ENCODE measurements around the gene RPS8.
"Not testable (repeated sequence)": the region's sequence is repeated elsewhere in the genome, so short reads cannot be mapped to it uniquely, and the experiment has no call there.

RPS8 gene

DNA sequence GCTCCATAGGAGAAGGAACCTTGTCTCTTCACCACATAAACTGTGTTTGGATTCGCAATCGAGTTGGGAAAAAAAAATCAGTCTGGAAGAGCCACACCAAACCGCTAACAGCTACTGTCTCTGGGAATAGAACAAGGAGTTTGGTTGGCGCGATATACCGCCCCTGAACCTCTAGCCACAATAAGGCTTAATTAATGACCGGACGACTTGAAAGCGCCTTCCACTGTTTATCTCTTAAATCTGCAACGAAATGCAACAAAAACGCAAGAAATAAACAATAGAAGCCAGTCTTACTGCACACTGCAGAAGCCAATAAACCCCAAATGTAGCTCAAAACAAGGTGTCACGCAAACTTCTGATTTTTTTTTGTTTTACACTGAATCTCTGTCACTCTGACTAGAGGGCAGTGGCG lies 43.9 kb downstream of the RPS8 start:
- no peak for DNase-seq (ENCODE audit: extremely low read depth in 1 of 2, low read depth in 1 of 2)

DNA sequence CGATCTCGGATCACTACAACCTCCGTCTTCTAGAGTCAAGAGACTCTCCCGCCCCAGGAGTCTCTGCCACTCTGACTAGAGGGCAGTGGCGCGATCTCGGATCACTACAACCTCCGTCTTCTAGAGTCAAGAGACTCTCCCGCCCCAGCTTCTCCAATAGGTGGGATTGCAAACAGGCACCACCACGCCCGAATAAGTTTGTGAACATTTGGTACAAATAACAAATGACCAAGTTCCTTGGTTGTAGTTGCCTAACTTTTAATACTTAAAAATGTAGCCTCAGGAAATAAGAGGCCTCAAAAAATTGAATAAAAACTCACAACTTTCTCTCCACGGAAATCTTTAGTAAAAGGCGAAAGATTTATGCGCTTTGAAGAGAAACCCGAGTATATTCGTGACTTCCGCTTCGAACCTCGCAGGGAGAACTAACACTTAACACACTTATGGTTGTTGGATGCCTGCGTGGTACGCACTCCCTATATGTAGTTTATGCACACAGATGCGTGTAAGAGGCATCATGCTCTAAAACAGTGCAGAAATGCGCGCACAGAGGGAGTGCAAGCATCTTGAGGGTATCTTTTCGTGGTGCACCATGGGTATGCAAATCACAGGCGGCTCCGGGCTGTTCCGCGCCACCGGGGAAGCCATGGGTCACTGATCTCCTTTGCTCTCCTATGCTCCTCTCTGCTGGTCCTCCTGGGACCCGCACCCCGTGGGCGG lies 44.4 kb downstream of the RPS8 start:
- peak; percentile 65 to 91 for DNase-seq (ENCODE audit: extremely low read depth in 1 of 2, low read depth in 1 of 2)

DNA sequence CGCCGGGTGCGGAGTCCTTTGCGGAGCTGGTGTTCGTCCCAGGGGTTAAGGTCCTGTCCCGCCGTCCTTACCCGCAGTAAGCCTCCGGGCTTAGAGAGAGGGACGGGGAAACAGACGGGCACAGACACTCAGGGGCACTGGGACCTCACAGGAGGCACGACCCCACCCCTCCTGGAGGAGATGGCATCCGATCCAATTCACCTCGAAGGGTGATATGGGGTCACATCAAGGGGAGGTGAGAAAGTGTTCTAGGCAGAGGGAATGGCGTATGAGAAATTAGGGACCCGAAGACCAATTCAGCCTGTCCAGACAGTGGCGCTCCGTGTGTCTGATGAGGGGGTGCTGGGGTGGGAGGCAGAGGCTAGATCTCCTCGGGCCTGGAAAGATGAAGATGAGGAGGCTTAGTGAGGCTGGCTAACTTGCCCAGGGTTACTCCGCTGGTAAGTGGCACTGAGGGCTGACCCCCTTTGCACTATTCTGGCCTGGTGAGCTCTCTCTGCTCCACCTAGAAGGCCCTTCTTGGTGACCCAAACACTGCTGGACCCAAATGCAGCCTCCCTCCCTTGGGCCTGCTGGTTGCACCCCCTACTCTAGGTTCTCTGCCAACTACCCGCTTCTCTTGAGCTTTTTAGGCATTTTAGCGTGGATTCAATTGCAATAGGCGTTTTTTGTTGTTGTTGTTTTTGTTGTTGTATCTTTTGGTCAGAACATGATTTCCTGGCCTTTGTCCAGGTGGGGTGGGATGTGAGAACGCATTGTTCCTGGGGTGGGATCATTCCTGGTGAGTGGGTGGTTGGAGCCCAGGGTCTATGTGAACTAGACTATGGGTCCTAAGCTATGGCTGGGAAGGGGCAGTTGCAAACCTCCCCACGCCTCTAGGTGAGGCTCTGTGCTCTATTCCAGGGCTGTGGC lies 45.2 kb downstream of the RPS8 start:
- no peak for DNase-seq (ENCODE audit: extremely low read depth in 1 of 2, low read depth in 1 of 2)

DNA sequence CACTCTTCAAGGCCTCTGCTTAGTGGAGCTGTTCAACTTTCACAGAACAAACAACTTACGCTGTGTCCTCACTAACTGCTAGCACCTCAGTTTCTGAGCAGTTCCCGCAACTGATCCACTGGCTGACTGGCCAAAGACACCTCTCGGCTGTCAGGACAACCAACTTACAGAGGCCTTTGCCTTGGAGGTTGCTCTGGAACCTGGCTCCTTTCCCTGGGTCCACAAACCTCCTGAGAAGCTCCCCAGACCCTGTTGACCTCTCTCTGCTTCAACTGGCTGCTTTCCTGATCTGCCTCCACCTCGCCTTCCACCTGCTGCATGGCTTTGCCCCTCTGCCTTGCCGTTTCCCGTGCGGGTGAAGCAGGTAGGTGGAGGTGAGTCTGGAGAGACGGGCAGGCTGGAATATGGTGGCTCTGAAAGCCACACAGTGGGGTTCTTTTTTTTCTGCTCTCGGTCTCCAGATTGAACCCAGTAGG lies 45.9 kb downstream of the RPS8 start:
- DNase-seq (ENCODE audit: extremely low read depth in 1 of 2, low read depth in 1 of 2), result no peak

DNA sequence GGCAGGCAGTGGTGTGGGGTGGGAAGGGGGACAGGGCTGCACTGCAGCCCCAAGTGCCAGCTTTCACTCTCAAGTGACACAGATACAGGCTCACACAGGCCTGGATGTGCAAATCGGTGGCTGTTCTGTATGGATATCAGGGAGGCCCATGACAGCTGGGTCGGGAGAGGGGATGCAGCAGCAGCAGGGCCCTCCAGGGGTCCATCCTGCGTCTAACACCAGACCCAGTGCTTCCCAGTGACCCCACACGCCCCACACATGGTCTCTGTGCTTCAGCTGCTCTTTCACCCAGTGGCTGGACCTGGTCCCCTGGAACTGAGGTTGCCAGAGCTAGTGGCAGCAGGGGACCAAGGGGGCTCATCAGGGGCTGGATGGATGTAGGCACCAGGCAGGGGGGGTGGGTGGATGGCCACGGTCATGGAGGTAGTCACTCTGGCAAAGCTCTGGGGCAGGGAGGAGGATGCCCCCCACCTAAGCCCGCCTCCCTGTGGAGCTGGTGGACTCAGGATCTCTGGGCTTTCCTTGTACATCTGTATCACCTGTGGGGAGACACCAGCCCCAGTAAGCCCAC lies 46.9 kb downstream of the RPS8 start:
- DNase-seq (ENCODE audit: extremely low read depth in 1 of 2, low read depth in 1 of 2), result no peak

DNA sequence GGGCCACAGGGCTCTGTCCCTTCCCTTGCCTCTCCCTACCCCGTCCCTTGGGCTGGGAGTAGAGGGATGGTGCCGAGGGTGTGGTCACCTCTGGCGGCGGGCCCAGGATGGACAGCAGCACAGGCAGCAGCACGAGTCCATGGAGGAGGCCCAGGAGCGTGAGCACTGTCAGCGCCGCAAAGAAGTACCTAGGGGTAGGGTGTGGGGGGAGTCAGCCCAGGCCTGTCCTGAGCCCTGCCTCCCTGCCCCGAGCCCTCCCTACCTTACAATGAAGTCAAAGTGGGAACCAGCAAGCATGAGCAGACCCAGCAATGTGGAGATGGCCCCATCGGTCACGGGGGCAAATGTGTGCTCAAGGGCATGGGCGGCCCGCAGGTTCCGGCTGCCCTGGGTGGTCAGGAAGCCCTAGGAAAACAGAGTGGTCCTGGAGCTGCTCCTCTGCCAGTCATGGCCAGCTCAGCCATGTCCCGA lies 47.7 kb downstream of the RPS8 start:
- DNase-seq (ENCODE audit: extremely low read depth in 1 of 2, low read depth in 1 of 2), result no peak

DNA sequence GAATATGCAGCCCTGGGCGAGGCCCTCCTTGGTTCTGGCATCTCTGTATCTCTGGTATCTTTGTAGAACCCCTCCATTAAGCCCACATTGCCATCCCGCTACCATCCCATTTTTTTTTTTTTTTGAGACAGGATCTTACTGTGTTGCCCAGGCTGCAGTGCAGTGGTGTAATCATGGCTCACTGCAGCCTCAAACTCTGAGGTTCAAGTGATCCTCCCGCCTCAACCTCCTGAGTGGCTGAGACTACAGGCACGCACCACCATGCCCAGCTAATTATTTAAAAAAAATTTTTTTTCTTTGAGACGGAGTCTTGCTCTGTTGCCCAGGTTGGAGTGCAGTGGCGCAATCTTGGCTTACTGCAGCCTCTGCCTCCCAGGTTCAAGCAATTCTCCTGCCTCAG lies 49.1 kb downstream of the RPS8 start:
- DNase-seq (ENCODE audit: extremely low read depth in 1 of 2, low read depth in 1 of 2), result not testable (repeated sequence)

DNA sequence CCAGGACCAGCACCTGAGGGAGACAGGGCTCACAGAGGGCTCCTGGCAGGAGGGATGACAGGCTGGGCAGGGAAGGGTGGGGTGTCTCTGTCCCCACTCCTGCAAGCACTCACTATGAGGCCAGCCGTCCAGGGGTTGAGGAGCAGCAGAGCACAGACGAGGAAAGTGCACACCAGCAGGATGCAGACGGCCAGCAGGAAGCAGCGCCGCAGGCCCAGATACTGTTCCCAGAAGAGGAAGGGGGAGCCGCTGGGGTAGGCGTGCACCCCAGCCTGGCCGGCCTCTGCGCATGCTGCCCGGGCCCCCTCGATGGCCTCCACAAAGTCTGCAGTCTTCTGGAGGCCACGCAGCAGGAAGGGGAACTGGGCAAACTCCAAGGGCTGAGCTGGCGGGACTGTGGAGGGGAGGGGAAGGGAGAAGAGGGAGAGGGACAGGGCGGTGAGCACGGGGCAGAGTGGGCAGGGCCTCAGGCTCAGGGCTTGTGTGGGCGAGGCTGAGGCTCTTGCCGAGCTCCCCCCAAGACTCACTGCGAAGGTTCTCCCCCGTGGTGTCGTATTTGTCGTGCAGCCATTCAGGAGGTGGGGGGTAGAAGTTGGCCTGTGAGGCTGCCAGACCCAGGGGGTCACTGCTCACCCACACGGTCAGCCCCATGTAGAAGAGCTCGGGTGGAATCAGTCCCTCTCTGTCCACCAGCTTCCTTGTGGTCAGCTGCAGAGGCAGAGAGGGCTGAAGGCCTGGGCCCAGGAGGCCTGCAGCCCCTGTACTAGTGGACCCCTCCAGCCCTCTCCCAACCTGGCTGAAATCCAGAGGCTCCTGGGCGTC lies 51.2 kb downstream of the RPS8 start:
- DNase-seq (ENCODE audit: extremely low read depth in 1 of 2, low read depth in 1 of 2), result no peak

DNA sequence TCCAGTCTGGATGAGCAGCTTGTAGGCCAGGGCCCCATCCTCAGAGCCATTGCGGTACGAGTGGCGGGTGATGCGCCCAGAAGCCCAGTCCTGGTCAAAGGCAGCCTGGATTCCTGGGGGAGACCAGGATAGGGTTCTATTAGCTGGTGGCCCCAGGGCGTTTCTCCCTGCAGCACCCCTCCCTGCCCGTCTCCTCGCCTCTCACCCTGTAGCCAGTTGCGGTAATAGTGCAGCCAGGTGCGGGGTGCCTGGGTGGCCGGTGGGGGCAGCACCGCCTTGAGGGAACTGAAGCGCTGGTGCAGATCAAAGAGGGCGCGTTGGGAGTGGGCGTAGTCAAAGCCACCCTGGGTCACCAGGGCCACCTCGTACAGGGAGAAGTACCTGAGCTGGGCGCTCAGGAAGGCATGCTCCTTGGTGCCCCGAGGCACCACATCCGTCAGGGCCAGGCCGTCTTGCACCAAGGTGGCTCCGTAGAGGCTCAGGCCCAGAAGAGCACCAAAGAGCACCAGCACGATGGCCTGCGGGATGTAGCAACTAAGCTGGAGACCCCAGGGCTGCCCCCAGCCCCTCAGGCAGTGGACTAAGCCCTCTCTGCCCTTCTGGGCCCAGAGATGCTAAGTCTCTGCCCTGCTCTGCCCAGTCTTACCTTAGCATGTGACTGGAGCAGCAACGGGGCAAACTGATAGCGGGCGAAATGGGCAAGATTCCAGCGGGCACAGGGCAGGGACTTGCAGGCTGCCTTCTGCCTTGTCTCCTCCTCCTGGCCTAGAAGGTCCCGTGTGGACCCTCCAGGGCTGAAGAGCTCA lies 52.1 kb downstream of the RPS8 start:
- no peak for DNase-seq (ENCODE audit: extremely low read depth in 1 of 2, low read depth in 1 of 2)

DNA sequence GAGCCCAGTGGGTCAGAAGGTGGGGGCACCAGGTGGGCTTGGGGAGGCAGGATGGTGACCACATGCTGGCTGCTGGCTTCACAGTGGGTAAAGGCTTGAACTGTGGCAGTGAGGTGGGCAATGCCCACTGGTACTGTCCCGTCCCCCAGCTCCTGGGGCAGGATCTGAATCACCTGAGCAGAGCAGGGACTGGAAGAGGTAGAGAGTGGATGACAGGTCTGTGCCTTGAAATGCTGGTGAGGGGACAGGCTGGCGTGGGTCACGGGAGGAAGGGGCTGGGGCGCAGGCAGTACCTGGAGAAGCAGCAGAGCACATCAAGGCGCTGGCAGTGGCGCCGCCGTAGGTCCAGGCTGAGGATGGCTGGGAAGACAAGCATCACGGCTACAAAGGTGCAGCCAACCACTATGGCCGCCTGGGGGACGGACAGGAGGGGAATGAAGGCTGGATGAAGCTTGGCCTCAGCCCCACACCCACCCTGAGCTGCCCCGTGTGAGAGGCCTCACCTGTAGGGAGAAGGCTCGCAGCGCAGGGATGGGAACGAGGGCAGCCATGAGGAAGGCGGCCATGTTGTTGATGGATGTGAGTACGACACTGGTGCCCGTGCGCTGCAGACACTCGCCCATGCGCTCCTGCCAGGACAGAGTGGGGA lies 52.8 kb downstream of the RPS8 start:
- DNase-seq (ENCODE audit: extremely low read depth in 1 of 2, low read depth in 1 of 2), result no peak

Data from stimulated activated CD8-positive, alpha-beta memory T cell treated with anti-CD3 and anti-CD28 coated beads, Interleukin-7, amount 100 ng/mL, for 48 hours (primary cell).